HepG2 (cell line): ENCODE data around the gene SYNGR4. TPM values are rescaled to one million over a fixed set of nuclear protein-coding genes. Genes with fewer than 3 reads are reported as not detected.

ENCODE experiments used
- ERF ChIP-seq: IDR thresholded peaks from 2 replicates; pipeline ENCODE4 v1.6.1; 2018; ENCODE audit warnings: missing biosample characterization, missing genetic modification reagents
- GATAD2A ChIP-seq: IDR thresholded peaks from 2 replicates; pipeline ENCODE4 v1.6.1; 2016
- HNF1B ChIP-seq: sonication (generic); formaldehyde crosslinking; IDR thresholded peaks from 2 replicates; pipeline ENCODE4 v1.5.1; 2020; ENCODE audit warnings: mild to moderate bottlenecking, moderate library complexity, missing genetic modification reagents
- JUND ChIP-seq: sonication (generic); formaldehyde crosslinking; IDR thresholded peaks from 2 replicates; pipeline ENCODE4 v1.8.0; 2022; ENCODE audit warnings: mild to moderate bottlenecking, missing genetic modification reagents
- KAT2B ChIP-seq: fragments of 150-350 bp; IDR thresholded peaks from 2 replicates; pipeline ENCODE4 v1.6.1; 2014; ENCODE audit warnings: low read depth, low read length, borderline replicate concordance
- KDM5A ChIP-seq: fragments of 200-600 bp; sonication (generic); IDR thresholded peaks from 2 replicates; pipeline ENCODE4 v1.7.0; 2018; ENCODE audit warnings: antibody characterized with exemption, mild to moderate bottlenecking, low read length, borderline replicate concordance
- KDM5B ChIP-seq: sonication (generic); formaldehyde crosslinking; IDR thresholded peaks from 2 replicates; pipeline ENCODE4 v1.4.0; 2020; ENCODE audit warnings: missing genetic modification reagents, mild to moderate bottlenecking, borderline replicate concordance
- MIER3 ChIP-seq: IDR thresholded peaks from 2 replicates; pipeline ENCODE4 v1.6.1; 2016; ENCODE audit warnings: missing compliant biosample characterization, borderline replicate concordance
- PAXIP1 ChIP-seq: sonication (generic); formaldehyde crosslinking; conservative IDR thresholded peaks from 2 replicates; pipeline ENCODE4 v1.4.0; 2020; ENCODE audit warnings: mild to moderate bottlenecking, missing genetic modification reagents, moderate library complexity
- PPARG ChIP-seq: conservative IDR thresholded peaks from 2 replicates; pipeline ENCODE4 v1.6.1; 2016; ENCODE audit warnings: missing biosample characterization, missing genetic modification reagents
- PRPF4 ChIP-seq: fragments of 200-400 bp; formaldehyde crosslinking; IDR thresholded peaks from 2 replicates; pipeline ENCODE4 v1.6.1; 2016; ENCODE audit warnings: low read length, low read depth; ENCODE audit not compliant: poor library complexity, severe bottlenecking
- SNAPC2 ChIP-seq: sonication (generic); formaldehyde crosslinking; IDR thresholded peaks from 2 replicates; pipeline ENCODE4 v1.8.1; 2022; ENCODE audit warnings: mild to moderate bottlenecking, missing genetic modification reagents
- TFAP4 ChIP-seq: sonication (generic); IDR thresholded peaks from 2 replicates; pipeline ENCODE4 v1.6.1; 2016; ENCODE audit warnings: low read depth, borderline replicate concordance
- TFDP1 ChIP-seq: IDR thresholded peaks from 2 replicates; pipeline ENCODE4 v1.6.1; 2016; ENCODE audit warnings: missing compliant biosample characterization, missing genetic modification reagents, borderline replicate concordance
- THAP8 ChIP-seq: sonication (generic); formaldehyde crosslinking; IDR thresholded peaks from 2 replicates; pipeline ENCODE4 v1.5.1; 2020; ENCODE audit warnings: missing genetic modification reagents, mild to moderate bottlenecking, borderline replicate concordance
- ZMYM4 ChIP-seq: sonication (generic); formaldehyde crosslinking; IDR thresholded peaks from 2 replicates; pipeline ENCODE4 v1.8.1; 2023; ENCODE audit warnings: mild to moderate bottlenecking, missing genetic modification reagents
- ZNF501 ChIP-seq: sonication (generic); formaldehyde crosslinking; IDR thresholded peaks from 2 replicates; pipeline ENCODE4 v1.5.1; 2020; ENCODE audit warnings: mild to moderate bottlenecking, moderate library complexity, missing genetic modification reagents
- ZNF598 ChIP-seq: sonication (generic); formaldehyde crosslinking; IDR thresholded peaks from 2 replicates; pipeline ENCODE4 v1.5.1; 2020; ENCODE audit warnings: mild to moderate bottlenecking, missing genetic modification reagents, borderline replicate concordance
- ZUFSP ChIP-seq: sonication (generic); formaldehyde crosslinking; IDR thresholded peaks from 2 replicates; pipeline ENCODE4 v1.9.0; 2021; ENCODE audit warnings: missing genetic modification reagents, mild to moderate bottlenecking, borderline replicate concordance
- polyA plus RNA-seq, 8 experiments: library from polyadenylated mRNA; depleted of rRNA in 3 of 8; stranded (reverse) in 7 of 8; unstranded in 1 of 8; fragments of >200 nt; fragmentation: Illumina TruSeq in 4 of 8; extraction: Trizol in 4 of 8; gene quantifications; 2 replicates each; pipeline versions ENCODE4 v1.2.1 to v1.2.3, GENCODE V29; 2011 to 2016; ENCODE audit warnings: low read depth in 4 of 8, missing spikeins in 1 of 8, mixed read lengths in 1 of 8; ENCODE audit not compliant: insufficient read depth in 1 of 8
- total RNA-seq, 5 experiments: library from RNA; depleted of rRNA; stranded (reverse); fragments of >200 nt; fragmentation: Illumina TruSeq; extraction: Trizol; gene quantifications; 2 replicates each; pipeline ENCODE4 v1.2.3, GENCODE V29; 2016; ENCODE audit warnings: low read depth in 1 of 5

SYNGR4 gene
- total and polyA plus RNA-seq, 2 of the 13 experiments (the other 11 are each of a cell fraction or from before 2014, with no cell fraction given) = not detected

- no peak for TF ChIP-seq THAP8 (CRISPR knock-in tag)
- TF ChIP-seq SNAPC2 (CRISPR knock-in tag) = peak; percentile 75; the same call in 1 of the 2 replicates
- no peak for TF ChIP-seq KDM5A
- TF ChIP-seq MIER3 (CRISPR knock-in tag) = peak; percentile 37; the same call in 1 of the 2 replicates
- TF ChIP-seq KAT2B = no peak
- no peak for TF ChIP-seq PRPF4
- TF ChIP-seq ERF (CRISPR knock-in tag) = peak; percentile 51; the same call in 1 of the 2 replicates
- TF ChIP-seq TFDP1 (CRISPR knock-in tag) = peak; percentile 20; the same call in 1 of the 2 replicates
- TF ChIP-seq ZNF501 (CRISPR knock-in tag) = 0 out of 2 replicates have a peak, but pooled peaks have one; percentile 43
- 0 out of 2 replicates have a peak, but pooled peaks have one; percentile 33 for TF ChIP-seq KDM5B (CRISPR knock-in tag)
- peak; percentile 57; the same call in 1 of the 2 replicates for TF ChIP-seq ZNF598 (CRISPR knock-in tag)
- TF ChIP-seq PAXIP1 (CRISPR knock-in tag) = no peak
- 0 out of 2 replicates have a peak, but pooled peaks have one; percentile 11 for TF ChIP-seq GATAD2A (CRISPR knock-in tag)
- peak; percentile 33; the same call in 1 of the 2 replicates for TF ChIP-seq HNF1B (CRISPR knock-in tag)
- TF ChIP-seq PPARG (CRISPR knock-in tag) = peak; percentile 69; the same call in 1 of the 2 replicates
- no peak for TF ChIP-seq TFAP4
- no peak for TF ChIP-seq JUND
- 0 out of 2 replicates have a peak, but pooled peaks have one; percentile 15 for TF ChIP-seq ZMYM4 (CRISPR knock-in tag)
- TF ChIP-seq ZUFSP (CRISPR knock-in tag) = no peak
- TF ChIP-seq, all 625 proteins: peak for 63
Measured at GRCh38 chr19:48400018-48400742, 36.0 kb downstream of the SYNGR4 start (continued).
